Measurements from ENCODE around the gene RNH1.

RNH1 gene

GRCh38 chr11:506995-507726 is at the start of gene RNH1:
Gene RNH1, minus strand, starts transcription at chr11:507242. Its CDS starts 5,080 bp downstream, at chr11:502162.
- DNase-seq (ENCODE audit: low read depth) = peak; percentile 94

- no peak for DNase-seq (ENCODE audit: low read depth)
Observed at GRCh38 chr11:555780-556661, 49.0 kb upstream of the RNH1 start.

- no peak for DNase-seq (ENCODE audit: low read depth)
Observed at GRCh38 chr11:555227-555779, 48.3 kb upstream of the RNH1 start.

DNA sequence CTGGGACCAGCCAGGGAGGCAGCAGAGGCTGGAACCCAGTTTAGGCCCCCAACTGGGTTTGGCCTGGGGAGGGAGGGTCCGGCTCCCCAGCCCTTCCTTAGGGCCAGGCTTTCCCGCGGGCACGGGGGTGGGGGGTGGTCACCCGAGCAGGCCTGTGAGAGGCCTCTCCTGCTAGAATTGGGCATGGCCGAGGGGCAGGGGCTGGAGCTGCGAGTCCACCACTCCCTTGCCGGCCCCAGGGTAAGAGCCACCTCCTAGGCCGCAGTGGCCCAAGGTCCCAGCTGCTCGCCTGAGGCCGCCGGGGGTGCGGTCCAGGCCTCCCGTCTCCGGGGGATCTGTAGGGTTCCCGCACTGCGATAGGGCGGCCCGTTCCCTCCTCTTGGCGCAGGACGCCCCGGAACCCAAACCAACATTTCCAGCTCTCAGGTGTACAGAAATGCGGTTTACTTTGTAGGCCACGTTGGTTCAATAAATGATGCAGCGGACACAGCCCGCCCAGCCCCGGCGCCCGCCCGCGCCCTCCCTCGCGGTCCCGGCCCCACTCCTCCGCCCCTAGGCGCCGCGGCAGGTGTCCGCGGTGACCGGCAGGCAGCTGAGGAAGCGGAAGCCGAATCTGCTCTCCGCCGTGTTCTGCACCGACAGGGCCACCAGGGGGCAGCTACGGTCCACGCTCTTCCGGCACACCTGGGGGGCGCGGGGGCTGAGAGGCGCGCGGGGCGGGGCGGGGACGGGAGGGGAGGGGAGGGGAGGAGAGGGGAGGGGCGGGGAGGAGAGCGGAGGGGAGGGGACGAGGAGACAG is 47.6 kb upstream of the RNH1 start:
- DNase-seq (ENCODE audit: low read depth) = peak; percentile 29

DNA sequence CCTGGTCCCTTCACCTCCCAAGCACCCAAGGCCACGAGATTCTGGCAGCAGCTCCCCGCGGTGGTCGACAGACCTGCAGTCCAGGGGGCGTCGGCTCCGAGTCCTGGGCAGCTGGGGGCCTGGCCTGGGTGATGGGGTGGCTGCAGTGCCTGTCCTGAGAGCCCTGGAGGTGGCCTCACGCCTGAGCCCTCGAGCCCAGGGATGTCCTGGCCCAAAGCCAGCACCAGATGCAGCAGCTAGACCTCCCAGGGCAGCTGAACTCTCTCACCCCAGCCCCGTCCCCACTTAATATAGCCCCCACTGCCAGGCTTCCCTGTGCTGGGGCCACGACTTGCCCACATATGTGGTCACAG is 46.9 kb upstream of the RNH1 start:
- DNase-seq (ENCODE audit: low read depth) = no peak

DNA sequence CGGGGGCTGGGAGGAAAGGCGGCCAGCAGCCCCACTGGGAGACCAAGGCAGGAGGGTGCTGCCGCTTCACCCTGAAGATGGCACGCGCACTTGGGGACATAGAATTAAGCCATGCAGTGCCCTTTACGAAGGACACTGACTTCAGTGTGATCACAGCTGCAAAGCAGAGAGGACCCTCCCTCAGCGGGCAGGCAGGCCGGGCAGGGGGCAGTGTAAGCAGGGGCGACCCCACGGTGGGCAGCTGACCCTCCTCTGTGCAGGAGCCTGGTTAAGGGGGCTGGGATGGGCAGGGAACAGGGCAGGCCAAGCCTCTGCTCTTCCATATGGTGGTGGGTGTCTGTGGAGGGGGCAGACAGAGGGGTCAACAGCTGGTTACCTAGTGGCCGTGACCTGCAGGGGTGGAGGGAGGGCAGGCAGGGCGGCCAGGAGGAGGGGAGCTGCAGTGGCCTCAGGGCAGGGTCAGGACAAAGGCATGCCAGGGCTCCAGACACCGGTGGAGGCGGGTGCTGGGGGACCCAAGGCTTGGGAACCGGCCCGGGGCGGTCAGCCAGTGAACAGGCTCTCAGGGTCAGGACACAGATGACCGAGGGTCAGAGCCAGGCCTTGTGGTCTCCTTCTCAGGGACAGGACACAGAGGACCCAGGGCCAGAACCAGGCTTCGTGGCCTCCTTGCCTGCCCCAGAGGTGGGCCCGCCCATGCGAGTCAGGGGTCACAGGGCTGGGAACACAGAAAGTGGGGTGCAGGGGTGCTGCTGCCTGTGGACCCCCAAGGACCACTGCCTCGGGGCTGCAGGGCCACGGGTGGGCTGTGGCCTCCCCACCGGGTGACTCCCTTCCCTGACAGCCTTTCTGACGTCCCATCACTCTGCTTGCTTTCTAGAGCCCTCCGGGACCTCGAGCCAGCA is 46.3 kb upstream of the RNH1 start:
- DNase-seq (ENCODE audit: low read depth) = no peak

- DNase-seq (ENCODE audit: low read depth) = no peak
Observed at GRCh38 chr11:551596-551995, 44.6 kb upstream of the RNH1 start.

DNA sequence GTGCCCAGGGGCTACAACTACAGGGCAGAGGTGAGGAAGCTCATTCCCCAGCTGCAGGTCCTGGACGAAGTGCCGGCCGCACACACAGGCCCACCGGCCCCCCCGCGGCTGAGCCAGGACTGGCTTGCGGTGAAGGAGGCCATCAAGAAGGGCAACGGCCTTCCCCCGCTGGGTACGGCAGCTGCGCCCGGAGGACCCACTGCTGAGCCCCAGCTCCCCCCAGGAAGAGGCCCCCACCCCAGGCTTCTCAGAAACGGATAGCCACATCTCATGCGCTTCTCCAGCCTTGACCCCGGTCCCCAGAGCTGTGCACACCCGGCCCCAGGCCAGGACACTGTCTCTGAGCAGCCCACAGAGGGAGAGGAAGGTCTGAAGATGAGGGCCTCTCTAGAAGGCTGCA is 44.1 kb upstream of the RNH1 start:
- no peak for DNase-seq (ENCODE audit: low read depth)

GRCh38 chr11:550746-551085 is 43.7 kb upstream of the RNH1 start:
- no peak for DNase-seq (ENCODE audit: low read depth)

DNA sequence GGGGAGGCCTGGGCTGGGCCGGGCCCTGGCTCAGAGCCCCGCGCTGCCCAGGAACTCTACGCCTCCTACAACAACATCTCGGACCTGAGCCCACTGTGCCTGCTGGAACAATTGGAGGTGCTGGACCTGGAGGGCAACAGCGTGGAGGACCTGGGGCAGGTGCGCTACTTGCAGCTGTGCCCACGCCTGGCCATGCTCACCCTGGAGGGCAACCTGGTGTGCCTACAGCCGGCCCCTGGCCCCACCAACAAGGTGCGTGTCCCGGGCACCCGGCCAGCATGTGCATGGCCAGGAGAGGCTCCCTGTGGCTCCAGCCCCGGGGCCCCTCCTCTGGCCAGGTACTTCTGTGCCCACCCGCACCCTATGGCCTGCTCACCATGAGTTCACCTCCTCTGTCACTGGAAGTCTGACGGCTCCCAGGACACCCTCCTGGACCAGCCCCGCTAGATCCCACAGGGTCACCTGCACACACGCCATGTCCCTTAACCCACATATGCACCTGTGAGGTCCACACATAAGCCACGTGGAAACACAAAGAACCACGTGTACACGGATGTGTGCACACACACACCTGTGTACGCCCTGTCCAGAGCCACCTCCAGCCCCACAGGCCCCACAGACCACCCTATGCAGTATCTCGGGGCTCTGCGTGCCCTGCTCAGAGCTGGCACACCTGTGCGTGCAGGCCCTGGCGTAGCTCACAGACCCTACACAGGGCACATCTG is 43.1 kb upstream of the RNH1 start:
- DNase-seq (ENCODE audit: low read depth) = no peak

DNA sequence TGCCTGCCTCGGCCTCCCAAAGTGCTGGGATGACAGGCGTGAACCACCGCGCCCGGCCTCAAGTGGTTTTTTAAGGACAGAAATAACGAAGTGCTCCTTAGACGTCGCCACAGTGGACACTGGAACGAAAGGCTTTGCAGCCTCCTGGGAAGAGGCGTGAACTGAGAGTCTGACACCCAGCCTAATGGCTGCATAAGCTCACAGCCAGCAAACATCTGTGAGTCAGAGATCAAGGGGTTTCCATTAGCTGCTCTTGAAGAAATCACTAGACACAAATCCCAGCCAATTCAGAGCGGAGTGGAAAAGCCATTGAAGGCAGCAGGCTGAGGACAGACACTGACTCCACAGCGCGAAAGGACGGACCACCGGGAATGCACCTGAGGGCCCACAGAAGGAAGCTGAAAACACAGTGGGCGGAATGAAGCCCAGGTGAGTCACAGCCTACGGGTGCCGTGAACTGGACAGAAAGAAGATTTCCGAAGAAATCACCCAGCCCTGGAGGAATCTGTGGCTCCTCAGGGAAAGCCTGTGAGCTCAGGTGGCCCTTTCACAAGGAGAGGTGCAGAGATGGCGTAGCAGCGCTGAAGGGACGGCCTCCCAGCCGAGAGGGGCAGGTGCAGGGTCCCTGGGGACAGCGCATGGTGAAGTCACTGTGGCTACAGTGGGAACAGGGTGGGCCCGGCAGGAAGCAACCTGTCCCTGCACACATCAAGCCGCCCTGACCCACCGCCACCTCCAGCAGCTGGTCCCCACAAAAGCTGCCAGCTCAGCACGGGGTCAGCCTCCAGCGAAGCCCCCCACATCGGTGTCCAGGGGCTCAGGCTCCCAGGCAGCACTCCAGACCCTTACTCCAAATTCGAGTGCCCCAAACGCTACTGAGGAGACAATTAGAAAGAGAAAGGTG is 41.9 kb upstream of the RNH1 start:
- DNase-seq (ENCODE audit: low read depth) = no peak

DNA sequence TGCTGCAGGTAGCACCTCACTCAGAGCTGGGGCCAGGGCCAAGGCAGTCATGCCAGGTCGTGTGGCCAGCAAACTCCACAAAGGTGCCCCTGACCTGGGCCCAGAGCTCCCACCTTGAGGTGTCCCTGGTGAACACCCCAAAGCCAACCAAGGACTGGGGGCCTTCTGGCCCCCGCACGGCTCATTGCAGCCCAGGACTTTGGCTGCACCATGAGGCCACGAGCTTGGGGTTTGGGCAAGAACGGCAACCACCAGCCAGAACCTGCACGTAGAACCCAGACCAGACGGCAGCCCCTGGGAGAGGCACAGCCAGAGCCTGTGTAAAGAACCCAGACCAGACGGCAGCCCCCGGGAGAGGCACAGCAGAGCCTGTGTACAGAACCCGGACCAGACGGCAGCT is 38.1 kb upstream of the RNH1 start:
- no peak for DNase-seq (ENCODE audit: low read depth)

- no peak for DNase-seq (ENCODE audit: low read depth)
Observed at GRCh38 chr11:544817-545166, 37.8 kb upstream of the RNH1 start.

DNA sequence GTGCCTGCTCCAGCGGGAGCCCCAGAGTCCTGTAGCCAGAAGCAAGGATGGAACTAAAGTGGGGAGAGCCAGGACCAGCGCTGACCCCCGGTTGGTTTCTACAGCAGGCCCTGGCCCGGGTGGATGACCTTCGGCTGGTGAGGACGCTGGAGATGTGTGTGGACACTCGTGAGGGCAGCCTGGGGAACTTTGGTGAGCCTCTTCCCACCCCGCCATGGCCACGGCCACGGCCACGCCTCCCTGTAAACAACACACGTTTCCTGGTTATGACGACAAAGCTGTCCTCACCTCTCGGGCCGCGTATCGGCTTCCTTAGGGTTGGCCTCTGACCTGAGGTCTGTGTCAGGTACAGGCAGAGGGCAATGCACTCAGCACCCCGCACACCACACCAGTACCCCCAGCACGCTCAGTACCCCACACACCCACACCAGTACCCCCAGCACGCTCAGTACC is 34.4 kb upstream of the RNH1 start:
- DNase-seq (ENCODE audit: low read depth) = no peak

GRCh38 chr11:540583-541432 is 33.8 kb upstream of the RNH1 start:
- DNase-seq (ENCODE audit: low read depth) = no peak

DNA sequence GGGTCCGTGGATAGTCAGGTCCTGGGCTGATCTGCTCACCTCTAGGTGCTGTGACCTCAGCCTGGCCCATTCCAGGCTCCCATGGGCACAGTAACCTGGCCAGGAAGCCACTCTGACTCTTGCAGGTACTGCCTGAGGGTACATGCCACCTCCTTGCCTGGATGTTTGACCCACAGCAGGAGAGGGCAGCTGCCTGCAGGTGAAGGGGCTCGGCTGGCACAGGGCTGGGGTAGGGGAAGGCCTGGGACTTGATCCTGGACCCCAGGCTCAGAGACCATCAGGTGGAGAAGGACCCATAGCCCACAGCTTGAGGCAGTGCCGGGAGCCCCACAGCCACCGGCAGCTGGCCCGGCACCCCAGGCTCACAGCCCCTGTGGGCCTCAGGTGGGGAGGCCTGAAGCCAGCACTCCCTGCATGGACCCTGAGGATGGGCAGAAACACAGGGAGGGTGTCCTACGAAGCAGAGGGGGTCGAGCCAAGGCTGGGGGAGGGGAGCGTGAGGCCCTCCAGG is 33.0 kb upstream of the RNH1 start:
- no peak for DNase-seq (ENCODE audit: low read depth)

GRCh38 chr11:538431-539051 is 31.5 kb upstream of the RNH1 start:
- no peak for DNase-seq (ENCODE audit: low read depth)
